Dedifferentiated amniotic fluid mesenchymal stem cell (primary cell): ENCODE results near the gene SF3B4.
"Not testable (repeated sequence)": the region's sequence is repeated elsewhere in the genome, so short reads cannot be mapped to it uniquely, and the experiment has no call there.

Experiments used
- DNase-seq: peaks from one replicate; pipeline ENCODE4 v3.0.0-alpha.2; 2016; ENCODE audit errors: extremely low spot score

The SF3B4 gene, protein sequence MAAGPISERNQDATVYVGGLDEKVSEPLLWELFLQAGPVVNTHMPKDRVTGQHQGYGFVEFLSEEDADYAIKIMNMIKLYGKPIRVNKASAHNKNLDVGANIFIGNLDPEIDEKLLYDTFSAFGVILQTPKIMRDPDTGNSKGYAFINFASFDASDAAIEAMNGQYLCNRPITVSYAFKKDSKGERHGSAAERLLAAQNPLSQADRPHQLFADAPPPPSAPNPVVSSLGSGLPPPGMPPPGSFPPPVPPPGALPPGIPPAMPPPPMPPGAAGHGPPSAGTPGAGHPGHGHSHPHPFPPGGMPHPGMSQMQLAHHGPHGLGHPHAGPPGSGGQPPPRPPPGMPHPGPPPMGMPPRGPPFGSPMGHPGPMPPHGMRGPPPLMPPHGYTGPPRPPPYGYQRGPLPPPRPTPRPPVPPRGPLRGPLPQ

DNA sequence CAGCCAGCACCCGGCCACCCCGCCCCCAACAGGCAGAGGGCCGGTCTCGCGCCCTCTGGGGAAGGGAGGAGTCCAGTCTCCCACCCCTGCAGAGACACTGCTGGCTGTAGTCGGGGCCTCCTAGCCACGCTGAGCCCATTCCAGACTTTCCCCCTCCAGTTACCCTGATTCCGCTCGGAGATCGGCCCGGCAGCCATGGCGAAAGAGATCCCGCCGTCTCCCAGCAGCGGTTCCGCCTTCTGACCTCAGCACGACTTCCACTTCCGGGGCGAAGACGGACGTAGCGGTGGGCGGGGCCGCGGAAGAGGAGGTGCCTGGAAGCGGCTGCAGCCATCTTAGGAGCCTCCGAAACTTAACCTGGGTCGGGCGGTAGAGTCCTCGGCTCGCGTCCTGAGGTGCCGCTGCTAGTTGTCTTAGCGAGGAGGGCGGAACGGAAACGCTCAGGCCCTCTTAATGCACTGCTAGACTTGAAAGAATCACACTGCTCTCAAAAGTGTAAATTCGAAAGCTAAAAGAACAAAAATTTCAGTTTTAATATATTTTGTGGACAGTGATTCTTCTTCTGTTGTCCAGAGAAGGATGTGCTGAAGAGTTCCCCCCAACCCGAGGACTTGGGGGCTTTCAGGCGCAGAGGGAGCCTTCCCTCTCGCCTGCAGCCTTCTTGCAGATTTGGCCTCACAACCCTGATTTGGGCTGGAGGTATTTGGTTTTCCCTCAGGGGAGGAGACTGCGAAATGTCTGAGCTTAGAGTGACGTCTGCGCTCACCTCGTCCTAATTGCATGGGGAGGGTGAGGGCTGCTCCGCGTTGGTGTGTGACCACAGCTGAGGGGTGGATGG, at the start of gene SF3B4:
Gene SF3B4, minus strand, starts transcription at position 241 of the 838 bp plus-strand sequence. Its CDS starts 44 bp downstream, at position 197.
- peak; percentile 92 for DNase-seq

DNA sequence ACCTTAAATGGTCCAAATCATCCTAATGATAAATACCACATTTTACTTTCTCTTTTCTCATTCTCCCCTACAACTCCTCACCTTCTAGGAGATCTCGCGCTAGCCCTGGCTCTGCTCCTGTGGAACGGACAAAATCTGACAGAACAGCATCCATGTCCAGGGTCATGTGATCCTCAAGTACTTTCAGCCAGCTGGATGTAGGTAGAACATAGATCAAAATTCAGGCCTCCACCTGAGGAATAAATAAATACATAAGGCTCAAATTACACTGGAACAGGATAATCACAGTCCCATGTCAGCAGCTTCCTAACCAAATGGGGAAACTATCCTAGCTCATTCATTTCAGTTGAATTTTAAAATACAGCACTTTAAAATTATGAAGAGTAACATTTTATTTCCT, 49.7 kb upstream of the SF3B4 start:
- DNase-seq = no peak

DNA sequence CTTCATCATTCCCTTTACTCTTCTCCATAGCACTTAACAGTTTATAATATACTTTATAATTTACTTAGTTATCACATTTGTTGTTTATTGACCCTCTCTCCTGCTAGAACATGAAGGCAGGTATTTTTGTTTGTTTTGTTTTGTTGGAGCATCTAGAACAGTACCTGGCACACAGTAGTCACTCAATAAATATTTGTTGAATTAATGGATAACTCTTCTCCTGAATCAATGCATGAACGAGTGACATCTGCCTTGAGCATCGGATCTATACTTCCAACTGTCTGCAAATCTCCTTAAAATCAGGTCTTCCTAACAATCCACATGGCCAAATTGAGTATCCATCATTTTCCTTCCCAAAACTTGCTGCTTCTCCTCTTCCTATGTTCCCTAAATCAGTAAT, 44.9 kb upstream of the SF3B4 start:
- no peak for DNase-seq

DNA sequence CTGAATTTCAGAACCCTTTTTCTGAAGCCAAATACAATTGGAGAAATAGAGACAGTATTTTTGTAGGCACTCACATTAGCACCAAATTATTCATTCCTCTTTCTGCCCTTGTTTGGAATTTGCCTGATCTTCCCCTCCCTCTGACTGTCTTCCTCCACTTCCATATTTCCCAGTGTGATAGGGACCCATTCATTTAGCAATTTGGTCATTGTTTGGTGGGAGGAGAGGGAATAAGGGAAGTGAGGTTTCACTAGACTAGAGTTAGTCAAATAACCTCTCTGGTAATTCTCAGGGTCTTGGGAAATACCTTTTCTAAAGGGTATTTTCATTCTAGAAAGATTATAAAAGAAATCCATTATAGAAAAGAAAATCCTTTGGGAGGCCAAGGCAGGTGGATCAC, 40.0 kb upstream of the SF3B4 start:
- DNase-seq = no peak

DNA sequence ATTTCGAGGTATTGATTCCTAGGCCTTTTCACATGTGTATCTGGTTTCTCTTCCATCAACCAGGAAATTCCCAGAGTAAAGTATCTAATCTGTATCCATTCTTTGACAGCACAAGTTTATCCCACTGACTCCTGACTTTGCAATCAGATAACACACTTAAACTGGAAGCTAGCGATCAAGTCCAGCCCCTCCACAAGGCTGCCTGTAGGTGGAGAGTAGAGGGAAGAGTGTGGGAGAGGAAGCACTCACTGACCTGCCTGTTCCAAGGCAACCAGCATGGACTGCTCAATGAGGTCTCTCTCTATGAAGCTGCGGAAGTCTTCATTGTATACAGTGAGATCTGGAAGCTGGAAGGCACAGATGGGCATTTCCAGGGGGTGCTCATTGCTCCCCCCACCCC, 39.4 kb upstream of the SF3B4 start:
- no peak for DNase-seq

DNA sequence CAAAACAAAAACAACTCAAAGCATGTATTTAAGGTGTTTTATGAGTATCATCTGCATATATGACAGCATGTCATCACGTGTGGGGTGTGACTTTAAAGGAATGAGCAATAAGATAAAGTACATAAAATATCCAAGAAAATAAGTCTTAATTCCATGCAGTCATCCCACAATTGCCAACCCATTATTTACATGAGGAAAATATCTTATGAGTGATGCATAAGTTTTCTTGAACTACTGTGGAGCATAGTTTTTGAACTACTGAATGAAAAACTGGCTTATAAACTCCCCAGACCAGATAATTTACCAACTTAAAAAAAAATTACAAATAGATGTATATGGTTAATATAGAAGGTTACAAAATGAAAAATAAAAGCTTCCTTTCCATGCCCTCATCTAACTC, 38.8 kb upstream of the SF3B4 start:
- DNase-seq = no peak

DNA sequence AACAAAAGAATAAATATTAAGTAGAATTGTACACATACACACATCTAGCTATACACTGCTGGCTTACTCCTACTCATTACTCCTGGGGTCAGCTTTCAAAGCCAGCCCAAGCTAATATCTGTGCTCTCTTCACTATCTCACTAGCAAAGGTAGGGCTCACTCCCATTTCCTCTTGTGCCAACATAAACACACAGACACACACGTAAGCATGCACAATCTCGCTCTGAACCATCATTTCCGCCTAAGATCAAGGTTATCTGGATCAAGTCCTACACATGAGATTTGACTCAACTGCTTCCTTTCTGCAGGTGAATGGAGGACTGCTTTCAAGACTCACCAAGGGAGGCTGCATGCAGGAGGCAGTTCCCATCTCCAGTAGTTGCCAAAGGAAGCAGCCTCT, 37.8 kb upstream of the SF3B4 start:
- no peak for DNase-seq

DNA sequence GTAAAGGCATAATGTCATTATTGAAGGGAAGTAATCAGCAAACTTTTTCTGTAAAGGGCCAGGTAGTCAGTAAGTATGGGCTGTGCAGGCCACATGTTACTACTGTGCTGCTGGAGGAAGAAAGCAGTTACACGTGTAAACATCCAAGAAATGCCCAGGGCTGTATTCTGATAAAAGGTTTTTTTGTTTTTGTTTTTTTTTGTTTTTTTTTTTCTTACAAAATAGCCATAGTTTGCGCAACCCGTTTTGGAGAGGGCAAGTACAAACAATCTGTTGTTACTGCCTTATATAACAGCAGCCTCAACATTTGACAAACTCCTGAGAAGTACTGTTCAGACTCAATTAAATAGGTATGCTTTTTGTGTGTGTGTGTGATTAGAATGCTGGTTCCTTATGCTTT, 35.8 kb upstream of the SF3B4 start:
- no peak for DNase-seq

DNA sequence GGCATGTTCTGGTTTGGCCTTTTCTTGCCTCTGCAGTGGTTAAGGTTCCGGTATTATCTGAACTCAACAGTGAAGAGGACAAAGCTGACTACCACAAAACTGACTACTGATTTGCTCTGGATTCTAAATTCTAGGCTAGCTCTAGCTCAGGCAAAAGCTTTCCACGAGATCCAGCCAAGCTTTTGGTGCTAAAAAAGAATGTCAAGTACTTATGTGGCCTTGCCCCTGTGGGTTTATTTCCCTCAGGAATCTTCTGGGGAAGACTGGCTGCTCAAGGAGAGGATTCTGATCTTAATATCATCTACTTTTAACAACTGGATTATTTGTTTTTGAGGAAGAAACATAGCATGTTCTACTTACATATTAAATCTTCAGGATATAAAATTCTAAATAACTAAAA, 35.1 kb upstream of the SF3B4 start:
- no peak for DNase-seq

DNA sequence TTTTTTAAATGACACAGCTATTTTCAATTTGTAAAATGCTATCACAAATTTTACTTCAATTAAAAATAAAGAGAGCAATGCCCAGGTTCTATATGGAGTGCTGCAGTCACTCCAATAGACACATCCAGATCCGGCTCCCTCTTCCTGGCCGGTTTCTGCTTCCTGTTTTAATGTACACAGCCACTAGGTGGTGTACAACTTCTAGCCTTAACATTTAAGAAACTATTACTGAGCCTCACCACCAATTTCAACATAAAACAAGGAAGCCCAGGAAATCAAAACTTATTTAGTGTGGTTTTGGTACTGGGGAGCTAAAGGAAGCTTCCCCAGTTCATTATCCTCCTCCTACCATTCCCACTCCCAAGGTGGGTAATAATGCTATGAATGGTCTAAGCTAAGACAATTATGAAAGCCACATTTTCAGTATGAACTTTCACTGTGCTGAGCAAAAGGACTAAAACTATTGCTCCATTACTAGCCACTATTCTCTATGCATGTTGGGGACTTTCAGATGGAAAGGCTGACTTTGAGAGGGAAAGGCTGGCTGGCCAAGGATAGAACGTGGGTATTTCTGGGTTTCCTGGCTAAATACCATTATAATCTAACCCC, 34.5 kb upstream of the SF3B4 start:
- DNase-seq = peak; percentile 93

DNA sequence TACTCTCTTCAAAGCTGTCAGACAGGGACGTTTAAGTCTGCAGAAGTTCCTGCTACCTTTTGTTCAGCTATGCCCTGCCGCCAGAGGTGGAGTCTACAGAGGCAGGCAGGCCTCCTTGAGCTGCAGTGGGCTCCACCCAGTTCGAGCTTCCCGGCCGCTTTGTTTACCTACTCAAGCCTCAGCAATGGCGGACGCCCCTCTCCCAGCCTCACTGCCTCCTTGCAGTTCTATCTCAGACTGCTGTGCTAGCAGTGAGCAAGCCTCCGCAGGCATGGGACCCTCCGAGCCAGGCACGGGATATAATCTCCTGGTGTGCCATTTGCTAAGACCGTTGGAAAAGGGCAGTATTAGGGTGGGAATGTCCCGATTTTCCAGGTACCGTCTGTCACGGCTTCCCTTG, 29.9 kb upstream of the SF3B4 start:
- not testable (repeated sequence) for DNase-seq

DNA sequence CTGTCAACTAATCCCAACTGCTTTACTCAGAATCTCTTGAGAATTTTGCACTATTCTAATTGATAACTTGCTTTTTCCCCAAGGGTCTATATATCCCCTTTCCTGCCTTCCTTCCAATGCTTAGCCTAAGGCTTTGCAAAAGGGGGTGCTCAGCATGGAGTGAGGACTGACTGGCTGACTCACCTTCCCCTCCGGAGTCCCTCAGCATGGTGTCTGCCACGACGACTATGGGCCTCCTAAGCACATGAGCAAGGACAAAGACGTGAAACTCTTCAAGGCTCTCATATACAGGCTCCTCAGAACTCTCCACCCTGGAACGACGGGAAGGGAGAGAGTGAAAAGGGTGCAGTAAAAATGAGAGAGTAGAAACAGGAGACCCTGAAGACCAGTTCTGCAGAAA, 22.3 kb upstream of the SF3B4 start:
- DNase-seq = no peak

DNA sequence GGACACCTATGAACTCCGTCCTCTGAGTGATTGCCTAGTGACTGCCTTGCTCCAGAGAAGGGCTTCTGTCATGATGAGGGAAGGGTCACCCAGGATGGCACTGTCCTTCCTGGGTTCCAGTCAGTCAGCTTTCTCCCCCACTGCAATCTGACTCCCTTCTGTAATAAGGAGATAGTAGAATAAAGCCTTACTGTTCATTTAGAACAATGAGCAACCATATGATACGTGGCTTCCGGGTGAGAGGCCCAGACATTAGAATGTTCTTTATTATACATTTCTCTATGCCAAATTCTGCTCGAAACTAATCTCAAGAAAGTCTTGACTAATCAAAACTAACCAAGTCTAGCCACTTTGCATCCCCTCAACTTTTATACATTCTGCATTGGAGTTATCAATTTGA, 17.6 kb upstream of the SF3B4 start:
- DNase-seq = no peak

DNA sequence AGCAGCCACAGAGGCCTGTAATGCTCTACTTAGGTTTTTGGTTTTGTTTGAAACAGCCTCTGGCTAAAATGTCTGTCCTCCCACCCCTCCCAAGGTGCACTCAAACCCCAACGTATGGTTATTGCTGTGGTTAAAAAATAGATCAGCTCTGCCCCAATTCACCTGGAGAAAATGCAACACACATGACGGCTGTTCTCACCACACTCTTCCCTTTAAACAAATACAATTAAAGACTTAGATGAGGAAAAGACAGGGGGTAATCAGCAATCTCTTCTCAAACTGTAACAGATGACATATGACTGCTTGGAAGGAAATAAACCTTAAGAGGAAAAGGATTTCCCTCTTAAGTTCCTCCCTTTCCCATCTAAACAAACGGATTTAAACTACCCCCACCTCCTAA, 15.3 kb upstream of the SF3B4 start:
- no peak for DNase-seq

DNA sequence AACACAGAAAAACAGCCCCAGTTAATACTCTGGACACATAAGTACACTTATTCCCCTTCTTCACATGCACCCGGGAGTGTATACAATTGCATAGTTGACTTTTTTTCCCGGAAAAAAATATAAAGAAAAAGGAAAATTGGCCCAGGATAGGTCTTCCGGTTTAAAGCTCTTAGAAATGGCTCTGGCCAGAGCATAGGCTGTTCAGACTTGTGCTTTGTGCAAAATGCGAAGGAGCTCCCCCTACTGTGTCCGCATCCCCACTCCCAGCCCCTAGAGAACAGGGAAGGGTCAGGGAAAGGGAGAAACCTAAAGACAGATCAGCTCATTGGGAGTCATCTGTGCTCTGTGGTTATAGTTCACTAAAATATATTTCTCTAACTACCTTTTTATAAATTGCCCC, 14.6 kb upstream of the SF3B4 start:
- DNase-seq = no peak

DNA sequence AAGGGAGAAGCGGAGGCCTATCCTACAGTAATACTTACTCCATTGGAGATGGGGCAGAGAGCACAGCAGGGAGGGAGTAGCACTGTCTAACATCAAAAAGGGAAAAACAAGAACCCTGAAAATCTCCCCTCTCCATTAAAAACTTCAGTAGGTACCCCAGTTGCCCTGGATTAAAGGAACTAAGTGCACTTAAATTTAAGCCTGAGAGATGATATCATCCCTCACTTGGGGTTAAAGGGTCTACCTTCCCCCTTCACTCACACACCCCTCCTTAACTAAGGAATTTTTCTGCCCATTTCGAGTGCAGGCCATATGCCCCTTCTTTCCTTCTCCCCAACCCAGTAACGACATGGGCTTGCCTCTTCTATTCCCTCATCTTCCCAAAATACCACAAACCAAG, 12.8 kb upstream of the SF3B4 start:
- no peak for DNase-seq

DNA sequence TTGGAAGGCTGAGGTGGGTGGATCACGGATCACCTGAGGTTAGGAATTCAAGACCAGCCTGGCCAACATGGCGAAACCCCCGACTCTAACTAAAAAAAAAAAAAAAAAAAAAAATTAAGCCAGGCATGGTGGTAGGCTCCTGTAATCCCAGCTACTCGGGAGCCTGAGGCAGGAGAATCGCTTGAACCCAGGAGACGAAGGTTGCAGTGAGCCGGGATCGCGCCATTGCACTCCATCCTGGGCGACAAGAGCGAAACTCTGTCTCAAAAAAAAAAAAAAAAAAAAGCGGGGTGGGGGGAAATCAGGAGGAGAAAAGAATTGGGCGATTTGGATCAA, 11.0 kb upstream of the SF3B4 start:
- DNase-seq = not testable (repeated sequence)

DNA sequence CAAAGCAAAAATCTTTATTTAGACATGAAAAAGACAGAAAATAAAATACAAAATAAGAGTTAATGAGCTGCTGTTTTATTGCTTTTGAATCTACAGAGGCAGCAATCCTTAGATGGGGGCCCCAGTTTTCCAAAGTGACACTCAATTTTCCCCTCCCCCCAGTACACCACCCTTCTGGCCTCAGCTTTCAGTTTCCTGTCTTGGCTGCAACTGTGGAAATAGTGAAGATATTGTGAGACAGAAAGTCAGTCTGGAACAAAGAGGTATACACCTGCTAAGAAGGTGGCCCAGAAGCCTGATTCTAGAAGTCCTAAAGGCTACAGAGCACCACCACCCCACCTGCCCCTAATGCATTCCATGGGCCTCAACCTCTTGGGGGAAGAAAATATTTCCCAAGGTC, 10.2 kb upstream of the SF3B4 start:
- DNase-seq = no peak

DNA sequence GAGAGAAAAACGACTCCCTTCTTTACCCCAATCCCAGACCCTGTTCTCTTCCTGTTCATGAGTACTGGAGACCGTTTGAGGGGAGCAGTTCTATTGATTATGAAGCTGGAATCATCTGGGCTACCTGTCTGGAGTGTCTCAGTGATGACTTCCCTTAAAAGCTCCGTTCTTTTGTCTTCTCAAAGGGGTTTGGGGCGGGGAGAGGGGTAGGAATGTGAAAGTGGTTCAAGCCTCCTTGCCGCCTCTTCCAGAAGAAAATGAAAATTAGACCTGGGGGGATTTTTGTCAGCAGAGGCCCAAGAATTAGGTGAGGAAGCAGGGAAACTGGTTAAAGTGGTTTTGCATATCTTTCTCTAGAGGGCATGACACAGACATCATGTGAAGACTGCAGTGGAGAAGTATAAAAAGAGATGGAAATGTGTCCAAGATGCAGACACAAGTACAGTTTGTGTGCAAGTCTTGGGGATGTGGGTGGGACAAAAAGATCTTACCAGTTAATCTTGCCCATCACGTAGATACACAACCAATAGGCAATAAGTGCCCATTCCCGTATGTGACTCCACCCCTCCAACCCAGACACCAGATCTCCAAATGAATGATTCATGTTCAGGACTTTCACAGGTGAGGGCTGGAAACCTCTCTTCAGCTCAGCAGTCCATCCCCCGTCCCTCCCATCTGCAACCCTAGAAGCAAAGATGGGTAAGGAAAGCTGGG, 9.5 kb upstream of the SF3B4 start:
- DNase-seq = no peak

DNA sequence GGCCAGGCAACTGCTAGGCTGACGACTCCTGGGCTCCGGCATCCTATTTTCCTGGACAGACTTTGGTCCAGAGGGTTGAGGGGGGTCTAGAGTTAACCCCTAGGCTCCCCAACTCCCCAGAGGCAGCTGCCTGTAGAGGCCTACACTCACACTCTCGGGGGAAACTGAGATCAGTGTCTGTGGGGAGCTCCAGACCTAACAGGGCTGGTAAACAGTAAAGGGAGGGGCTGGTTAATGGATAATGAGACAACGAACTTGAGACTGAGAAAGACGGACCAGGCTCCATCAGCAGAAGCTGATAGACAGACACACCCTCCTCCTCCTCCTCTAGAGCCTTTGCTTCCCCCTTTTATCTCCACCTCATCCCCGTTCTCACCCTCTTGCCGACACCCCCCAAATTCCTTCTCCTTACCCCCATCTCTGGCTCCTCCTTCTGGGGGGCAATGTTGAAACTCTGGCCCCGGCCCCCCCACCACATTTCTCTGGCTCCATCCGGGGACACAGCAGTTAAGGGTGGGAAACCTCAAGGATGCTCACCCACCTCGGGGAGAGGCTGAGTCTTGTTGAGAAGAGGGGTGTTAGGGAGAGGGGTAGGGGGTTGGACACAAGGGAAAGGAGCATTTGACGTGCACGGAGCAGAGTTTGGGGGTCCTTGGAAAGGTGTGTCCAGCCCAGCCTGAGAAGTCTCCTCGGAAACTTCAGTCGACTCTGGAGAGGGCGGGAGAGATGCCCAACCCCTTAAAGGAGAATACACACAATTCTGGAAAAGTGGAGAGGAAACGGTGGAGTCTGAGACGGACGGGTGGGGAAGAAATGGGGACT, 8.8 kb upstream of the SF3B4 start, which contains the start of gene MTMR11:
Gene MTMR11, minus strand, starts transcription at position 710 of the 822 bp plus-strand sequence. Its CDS starts 232 bp downstream, at position 478.
- DNase-seq = no peak

DNA sequence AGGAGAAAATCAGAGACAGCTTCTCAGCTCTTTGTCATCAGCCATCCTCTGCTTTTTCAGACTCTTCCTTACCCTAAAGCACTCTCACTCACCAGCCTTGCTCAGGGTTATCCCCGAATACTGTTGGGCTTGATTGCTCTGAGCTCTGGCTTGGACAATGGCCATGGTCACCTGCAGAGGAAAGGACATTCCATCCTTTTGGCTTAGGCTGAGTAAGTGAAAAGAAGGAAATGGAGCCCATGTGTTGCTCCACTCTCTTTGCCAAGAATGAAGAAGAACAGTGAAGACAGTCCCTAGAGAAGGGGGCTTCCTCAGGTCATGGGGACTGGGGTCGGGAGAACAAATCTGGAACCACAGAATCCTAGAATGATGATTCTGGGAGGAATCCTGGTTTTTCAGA, 6.8 kb upstream of the SF3B4 start:
- no peak for DNase-seq
